Parathyroid adenoma (tissue), 2 donors: ENCODE data around the gene RPL13A.
A peak's percentile ranks its signal among the peaks of the same experiment; 100 is the strongest.

Experiments used
- H2AFZ ChIP-seq: fragments of 300-600 bp; sonication (generic); one replicate; pipeline ENCODE4 v1.7.0; 2017; ENCODE audit warnings: antibody characterized with exemption, mild to moderate bottlenecking
- H3K27ac ChIP-seq: fragments of 300-600 bp; sonication (generic); one replicate; pipeline ENCODE4 v1.7.0; 2017
- H3K27me3 ChIP-seq: fragments of 300-600 bp; sonication (generic); one replicate; pipeline ENCODE4 v1.7.0; 2017; ENCODE audit warnings: low read length; ENCODE audit not compliant: control insufficient read depth, insufficient read depth
- H3K36me3 ChIP-seq: fragments of 300-600 bp; sonication (generic); one replicate; pipeline ENCODE4 v1.7.0; 2017; ENCODE audit warnings: low read length; ENCODE audit not compliant: control insufficient read depth, insufficient read depth
- H3K4me1 ChIP-seq: fragments of 300-600 bp; sonication (generic); one replicate; pipeline ENCODE4 v1.7.0; 2017; ENCODE audit warnings: control low read depth
- H3K4me2 ChIP-seq: fragments of 300-600 bp; sonication (generic); one replicate; pipeline ENCODE4 v1.7.0; 2017; ENCODE audit warnings: low read length
- H3K4me3 ChIP-seq: fragments of 300-600 bp; sonication (generic); one replicate; pipeline ENCODE4 v1.7.0; 2017; ENCODE audit warnings: low read depth, low read length
- H3K79me2 ChIP-seq: fragments of 300-600 bp; sonication (generic); one replicate; pipeline ENCODE4 v1.7.0; 2017; ENCODE audit warnings: control low read depth
- H3K9ac ChIP-seq: fragments of 300-600 bp; sonication (generic); one replicate; pipeline ENCODE4 v1.7.0; 2017; ENCODE audit warnings: mild to moderate bottlenecking
- H3K9me3 ChIP-seq: fragments of 300-600 bp; sonication (generic); one replicate; pipeline ENCODE4 v1.7.0; 2017; ENCODE audit warnings: low read length; ENCODE audit not compliant: control insufficient read depth
- TF ChIP-seq, protein P1 (sequence below): fragments of 300-600 bp; sonication (generic); IDR thresholded peaks from one replicate; pipeline ENCODE4 v1.7.0; 2017; ENCODE audit warnings: antibody characterized with exemption, mild to moderate bottlenecking
- donor health status: primary hyperparathyroidism.

RPL13A gene

DNA sequence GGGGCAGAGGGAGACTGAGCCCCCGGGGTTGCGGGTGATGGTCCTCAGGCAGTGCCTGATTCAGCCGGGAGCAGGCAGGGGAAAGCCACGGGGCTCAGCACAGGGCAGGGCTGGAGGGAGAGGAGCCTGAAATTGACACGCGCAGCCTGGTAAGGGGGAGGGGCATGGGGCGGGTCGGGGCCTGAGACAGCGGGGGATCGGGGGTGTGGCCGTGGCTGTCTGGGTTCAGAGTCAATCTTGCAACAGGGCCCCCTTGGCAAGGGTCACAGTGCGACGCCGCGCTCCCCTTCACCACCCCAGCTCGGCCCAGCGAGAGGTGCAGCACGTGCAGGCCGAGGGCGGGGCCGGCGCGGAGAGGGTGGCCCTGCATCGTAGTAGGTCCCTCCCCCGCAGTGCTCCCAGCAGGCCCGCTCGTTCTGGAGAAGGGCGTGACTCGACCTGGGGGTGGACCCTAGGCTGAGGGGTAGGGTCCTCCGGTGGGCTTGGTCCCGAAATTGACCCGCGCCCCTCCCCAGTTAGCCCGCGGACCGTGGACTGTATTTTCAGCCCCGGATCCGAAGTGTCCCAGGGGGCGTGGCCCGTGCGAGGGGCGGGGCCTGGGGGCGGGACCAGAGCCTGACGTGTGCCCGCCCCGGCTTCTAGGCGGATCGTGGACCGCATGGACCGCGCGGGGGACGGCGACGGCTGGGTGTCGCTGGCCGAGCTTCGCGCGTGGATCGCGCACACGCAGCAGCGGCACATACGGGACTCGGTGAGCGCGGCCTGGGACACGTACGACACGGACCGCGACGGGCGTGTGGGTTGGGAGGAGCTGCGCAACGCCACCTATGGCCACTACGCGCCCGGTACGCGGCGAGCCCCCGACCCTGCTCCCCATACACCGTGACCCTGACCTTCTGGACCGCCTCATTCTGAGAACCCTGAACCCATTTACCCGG lies 46.4 kb downstream of the RPL13A start:
- no peaks in the 10 kb centered on the region for H3K9me3 ChIP-seq
- TF ChIP-seq, protein P1, sequence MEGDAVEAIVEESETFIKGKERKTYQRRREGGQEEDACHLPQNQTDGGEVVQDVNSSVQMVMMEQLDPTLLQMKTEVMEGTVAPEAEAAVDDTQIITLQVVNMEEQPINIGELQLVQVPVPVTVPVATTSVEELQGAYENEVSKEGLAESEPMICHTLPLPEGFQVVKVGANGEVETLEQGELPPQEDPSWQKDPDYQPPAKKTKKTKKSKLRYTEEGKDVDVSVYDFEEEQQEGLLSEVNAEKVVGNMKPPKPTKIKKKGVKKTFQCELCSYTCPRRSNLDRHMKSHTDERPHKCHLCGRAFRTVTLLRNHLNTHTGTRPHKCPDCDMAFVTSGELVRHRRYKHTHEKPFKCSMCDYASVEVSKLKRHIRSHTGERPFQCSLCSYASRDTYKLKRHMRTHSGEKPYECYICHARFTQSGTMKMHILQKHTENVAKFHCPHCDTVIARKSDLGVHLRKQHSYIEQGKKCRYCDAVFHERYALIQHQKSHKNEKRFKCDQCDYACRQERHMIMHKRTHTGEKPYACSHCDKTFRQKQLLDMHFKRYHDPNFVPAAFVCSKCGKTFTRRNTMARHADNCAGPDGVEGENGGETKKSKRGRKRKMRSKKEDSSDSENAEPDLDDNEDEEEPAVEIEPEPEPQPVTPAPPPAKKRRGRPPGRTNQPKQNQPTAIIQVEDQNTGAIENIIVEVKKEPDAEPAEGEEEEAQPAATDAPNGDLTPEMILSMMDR = no peak
- no peaks in the 10 kb centered on the region for H3K36me3 ChIP-seq
- no peaks in the 10 kb centered on the region for H3K27me3 ChIP-seq
- H3K4me3 ChIP-seq = peak overlapping the region; percentile 31
- H2AFZ ChIP-seq = peak overlapping the region; percentile 75
- H3K9ac ChIP-seq = no peak overlapping the region
- no peaks in the 10 kb centered on the region for H3K4me1 ChIP-seq
- H3K79me2 ChIP-seq = no peaks in the 10 kb centered on the region
- no peak overlapping the region for H3K27ac ChIP-seq
- peak overlapping the region; percentile 37 for H3K4me2 ChIP-seq

DNA sequence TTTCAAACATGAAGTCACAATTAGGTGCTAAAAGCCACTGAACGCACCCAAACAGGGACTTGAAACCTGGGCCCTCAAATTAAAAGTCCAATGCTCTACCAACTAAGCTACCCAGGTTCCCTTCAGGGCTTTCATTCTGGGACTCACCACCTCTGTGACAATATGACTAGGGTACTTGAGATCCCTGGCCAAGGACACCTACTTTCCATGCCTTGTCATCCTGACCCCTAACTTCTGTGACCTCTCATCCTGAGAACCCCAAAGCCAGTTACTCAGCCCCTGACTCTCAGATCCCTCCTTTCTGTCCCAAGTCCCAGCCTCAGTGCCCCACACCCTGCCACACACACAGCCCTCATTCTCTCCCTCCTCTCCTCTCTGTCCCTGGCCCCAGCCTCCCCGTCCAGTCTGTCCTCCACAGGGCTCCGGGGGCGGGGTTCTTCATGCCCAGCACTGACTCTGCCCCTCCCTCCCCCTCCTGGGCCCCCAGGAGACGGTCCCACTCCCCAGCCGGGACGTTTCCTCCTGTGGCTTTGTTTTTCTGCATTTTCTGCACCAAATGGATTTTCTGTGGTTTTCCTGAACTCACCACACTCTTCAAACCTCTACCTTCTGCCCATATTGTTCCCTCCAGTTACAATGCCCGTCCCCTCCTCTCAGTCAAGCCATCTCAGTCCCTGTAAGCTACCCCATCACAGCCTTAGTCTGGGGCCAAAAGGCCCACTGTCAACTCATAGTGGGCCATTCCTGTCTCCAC lies 47.4 kb downstream of the RPL13A start:
- no peak overlapping the region for H3K4me3 ChIP-seq
- no peak overlapping the region for H2AFZ ChIP-seq
- H3K27ac ChIP-seq = no peak overlapping the region
- H3K9ac ChIP-seq = no peak overlapping the region
- TF ChIP-seq, protein P1 = no peak
- H3K4me1 ChIP-seq = no peaks in the 10 kb centered on the region
- no peaks in the 10 kb centered on the region for H3K79me2 ChIP-seq
- H3K27me3 ChIP-seq = no peaks in the 10 kb centered on the region
- no peak overlapping the region for H3K4me2 ChIP-seq
- H3K9me3 ChIP-seq = no peaks in the 10 kb centered on the region
- no peaks in the 10 kb centered on the region for H3K36me3 ChIP-seq

GRCh38 chr19:49536921-49537462 lies 49.6 kb downstream of the RPL13A start:
- Histone ChIP-seq H3K27me3 (no peaks in the 10 kb centered on the region), H3K27ac (no peak overlapping the region), H3K36me3 (no peaks in the 10 kb centered on the region)

DNA sequence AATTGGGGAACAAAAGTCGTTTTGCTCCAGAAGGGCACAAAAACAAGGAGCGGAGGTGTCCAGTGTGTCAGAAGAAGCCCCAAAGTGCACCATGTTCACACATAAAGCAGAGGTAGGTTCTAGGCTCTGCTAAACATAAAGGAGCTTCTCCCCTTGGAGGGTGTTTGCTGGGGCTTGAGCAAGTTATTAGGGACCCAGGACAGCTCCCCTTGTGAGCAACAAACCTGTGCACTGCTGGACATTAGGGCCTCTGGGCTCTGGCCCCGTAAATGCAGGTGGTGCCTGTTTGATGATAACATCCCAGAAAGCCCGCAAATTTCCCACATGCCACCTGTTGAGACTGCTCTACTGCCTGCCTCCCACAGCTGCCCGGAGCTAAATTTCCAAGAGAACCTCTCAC lies 51.2 kb downstream of the RPL13A start:
- H3K4me3 ChIP-seq = no peak overlapping the region
- no peak overlapping the region for H3K27ac ChIP-seq
- H3K27me3 ChIP-seq = no peaks in the 10 kb centered on the region
- no peak overlapping the region for H3K9ac ChIP-seq
- no peaks in the 10 kb centered on the region for H3K4me1 ChIP-seq
- H2AFZ ChIP-seq = no peak overlapping the region
- H3K79me2 ChIP-seq = no peaks in the 10 kb centered on the region
- no peaks in the 10 kb centered on the region for H3K9me3 ChIP-seq
- no peaks in the 10 kb centered on the region for H3K36me3 ChIP-seq
- no peak overlapping the region for H3K4me2 ChIP-seq
- TF ChIP-seq, protein P1 = no peak

More at GRCh38 chr19:49536921-49537462, 49.6 kb downstream of the RPL13A start:
- no peak overlapping the region for H3K9ac ChIP-seq
- no peaks in the 10 kb centered on the region for H3K9me3 ChIP-seq
- no peaks in the 10 kb centered on the region for H3K4me1 ChIP-seq
- H3K79me2 ChIP-seq = no peaks in the 10 kb centered on the region
- H2AFZ ChIP-seq = no peak overlapping the region
- TF ChIP-seq, protein P1 = no peak
- H3K4me2 ChIP-seq = no peak overlapping the region
- no peak overlapping the region for H3K4me3 ChIP-seq
